ENCODE results near the gene TBC1D22B.

DNA sequence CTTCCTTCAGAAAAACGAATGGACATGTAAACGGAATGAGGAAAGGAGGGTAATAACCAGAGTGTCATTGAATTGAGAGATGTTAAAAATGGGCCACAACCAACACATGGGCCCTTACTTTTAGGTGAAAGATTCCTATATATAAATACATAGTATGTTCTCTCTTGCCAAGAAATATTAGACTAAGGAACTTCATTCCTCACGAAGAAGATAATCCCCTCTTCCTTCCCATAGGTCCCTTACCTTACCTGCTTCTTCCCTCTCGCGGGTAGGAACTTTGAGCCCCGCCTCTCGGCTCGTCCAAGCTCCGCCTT is 295 bp upstream of the TBC1D22B start:
- TF ChIP-seq CTCF (IDR thresholded peaks at IDR 0.05) (no peak), POLR2AphosphoS5 (IDR thresholded peaks at IDR 0.05) (no peak), POLR2A (IDR thresholded peaks at IDR 0.05) (no peak), EP300 (IDR thresholded peaks at IDR 0.05) (no peak)
